ENCODE measurements around the gene CXXC1. TPM values are rescaled to one million over a fixed set of nuclear protein-coding genes. Genes with fewer than 3 reads are reported as not detected.

CXXC1 gene
- 44.3 and 49.7 TPM in 2 replicates for total RNA-seq

DNA sequence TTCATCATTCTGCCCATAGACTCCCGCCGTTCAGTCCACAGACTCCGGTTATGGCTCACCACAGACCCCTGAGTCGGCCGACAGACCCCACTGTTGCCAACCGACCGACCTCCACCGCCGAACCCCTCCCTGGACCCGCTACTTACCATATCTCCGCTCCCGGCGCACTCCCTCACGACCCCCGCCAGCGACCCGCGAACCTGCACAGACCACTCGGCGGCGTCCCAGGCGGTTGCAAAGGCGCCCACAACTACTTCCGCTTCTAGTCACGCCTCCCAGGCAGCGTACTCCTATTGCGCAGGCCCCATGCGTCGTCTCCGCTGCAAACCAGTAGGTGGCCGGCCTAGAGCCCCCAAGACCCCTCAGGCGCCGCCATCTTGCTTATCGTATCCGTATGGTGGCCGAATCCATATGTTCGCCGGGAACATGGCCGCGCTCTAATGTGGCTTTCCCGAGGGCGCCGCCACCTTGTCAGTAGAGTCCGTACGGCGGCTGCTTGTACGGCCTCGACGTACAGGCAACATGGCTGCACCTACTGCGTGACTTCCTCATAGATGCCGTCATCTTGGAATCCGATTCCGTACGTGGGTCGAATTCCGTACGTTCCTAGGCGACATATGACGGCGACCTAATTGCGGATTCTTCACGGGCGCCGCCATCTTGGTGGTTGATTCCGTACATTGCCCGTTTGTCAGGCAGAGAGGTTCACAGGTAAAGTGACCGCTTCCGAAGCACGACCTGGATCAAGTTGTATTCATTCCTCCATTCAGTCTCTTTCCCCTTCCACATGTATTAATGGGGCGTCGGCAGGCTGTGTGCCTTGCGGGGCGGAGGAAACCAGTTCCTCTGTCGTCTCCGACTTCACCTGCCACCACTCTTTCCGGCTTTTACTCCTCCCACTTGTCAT is at the start of gene CXXC1:
Gene CXXC1, minus strand, starts transcription at position 252 of the 907 bp plus-strand sequence. Its CDS starts 103 bp downstream, at position 149.

DNA sequence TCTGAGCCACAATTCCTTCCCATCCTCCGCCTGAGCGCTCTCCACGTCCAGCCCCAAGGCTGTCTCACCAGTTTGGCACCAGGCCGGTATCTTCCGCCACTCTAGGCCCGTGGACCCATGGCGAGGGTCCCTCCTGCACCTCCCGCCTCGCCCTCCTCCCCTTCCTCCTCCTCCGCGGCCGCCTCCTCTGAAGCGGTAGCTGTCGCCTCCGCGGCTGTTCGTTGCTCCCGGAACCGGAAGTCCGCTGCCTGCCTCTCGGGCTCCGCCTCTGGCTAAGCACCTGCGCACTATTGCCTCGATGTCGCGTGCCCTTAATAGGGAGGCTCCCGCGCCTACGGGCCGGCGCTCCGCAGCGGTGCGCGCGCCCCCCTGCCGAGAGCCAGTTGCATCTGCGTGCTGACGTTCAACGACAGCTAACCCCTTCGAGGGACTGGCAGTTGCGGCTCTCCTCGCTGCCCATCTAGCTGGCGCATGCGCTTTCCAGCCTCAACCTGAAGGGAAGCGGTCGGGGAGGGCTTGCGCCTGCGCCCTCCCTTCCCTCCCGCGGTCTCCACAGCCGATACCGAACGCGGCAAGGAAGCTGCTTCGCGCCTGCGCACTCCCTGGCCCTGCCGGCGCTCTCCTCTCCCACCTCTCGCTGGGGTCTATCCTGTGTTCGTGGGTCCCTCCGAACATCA is 6.1 kb downstream of the CXXC1 start, which contains the start of gene MBD1:
Gene MBD1, minus strand, starts transcription at position 229 of the 677 bp plus-strand sequence. CDS start 1,531 bp downstream, outside the sequence.

DNA sequence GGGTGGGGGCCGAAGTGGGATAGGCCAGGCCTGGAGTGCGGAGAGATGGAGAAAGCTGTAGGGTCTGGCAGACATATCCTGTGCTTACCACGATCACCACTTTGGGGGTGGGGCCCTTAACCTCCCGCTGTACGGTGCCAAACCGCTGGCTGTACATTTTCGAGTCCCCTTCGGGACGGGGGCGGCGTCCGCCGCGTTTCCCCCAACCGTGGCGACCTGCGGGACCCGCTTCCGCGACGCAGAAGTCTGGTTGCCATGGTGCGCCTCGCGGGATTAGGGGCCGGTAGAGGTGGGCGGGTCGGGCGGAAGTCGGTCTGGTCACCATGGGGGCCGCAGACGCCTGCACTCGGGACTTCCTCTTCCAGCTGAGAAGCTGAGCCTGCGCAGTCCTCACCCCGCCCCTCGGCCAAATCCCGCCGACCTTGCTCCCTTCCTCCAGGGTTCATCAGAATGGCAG is 21.2 kb downstream of the CXXC1 start, which contains the start of gene CFAP53:
Gene CFAP53, minus strand, starts transcription at position 248 of the 457 bp plus-strand sequence. Its CDS starts 91 bp downstream, at position 157.

Small RNAs within 50 kb of the gene (small RNA-seq; reads per million reads assigned to genes)
- not detected for gene RNA5SP458

Other genes with a start within 250 kb of the CXXC1 start
- gene MYO5B, start 92.5 kb downstream of the CXXC1 start, total RNA-seq = under 0.01 and 0.12 TPM in 2 replicates
- gene CFAP53, start 21.2 kb downstream of the CXXC1 start, total RNA-seq = 0.12 and 0.32 TPM in 2 replicates
- 74.4 and 84.5 TPM in 2 replicates for gene MBD1, start 6.2 kb downstream of the CXXC1 start, total RNA-seq
- gene SKA1, start 87.4 kb upstream of the CXXC1 start, total RNA-seq = 0.81 and 1.7 TPM in 2 replicates

Measured in hair follicle dermal papilla cell (primary cell).